OCI-LY3 (cell line): ENCODE results near the gene AKR1D1.

Experiments used
- H2AFZ ChIP-seq: fragments of 200-600, 300-600 bp; shearing (Covaris generic); 2 replicates; pipeline ENCODE4 v1.6.0; 2014; ENCODE audit warnings: antibody characterized with exemption, low read depth, low read length
- H3K27ac ChIP-seq: fragments of 200-600, 300-600 bp; sonication (generic); 2 replicates; pipeline ENCODE4 v1.5.1; 2014; ENCODE audit warnings: mild to moderate bottlenecking, low read length, moderate library complexity, mixed read lengths
- H3K27me3 ChIP-seq: fragments of 200-600, 300-600 bp; sonication (generic); 2 replicates; pipeline ENCODE4 v1.6.1; 2014; ENCODE audit warnings: low read depth, low read length, mixed read lengths
- H3K36me3 ChIP-seq: fragments of 200-600, 300-600 bp; sonication (generic); replicated peaks from 2 replicates; pipeline ENCODE3; 2014; ENCODE audit warnings: low read depth, low read length, mixed read lengths
- H3K4me1 ChIP-seq: fragments of 300-600, 200-600 bp; sonication (generic); 2 replicates; pipeline ENCODE4 v1.6.1; 2014; ENCODE audit warnings: low read length, mixed read lengths
- H3K4me2 ChIP-seq: fragments of 200-600, 300-600 bp; sonication (generic); 2 replicates; pipeline ENCODE4 v1.6.1; 2014; ENCODE audit warnings: low read length, mixed read lengths
- H3K4me3 ChIP-seq: fragments of 300-600, 200-600 bp; sonication (generic); 2 replicates; pipeline ENCODE4 v1.5.1; 2014; ENCODE audit warnings: antibody characterized with exemption, mild to moderate bottlenecking, low read length, moderate library complexity
- H3K79me2 ChIP-seq: fragments of 300-600, 200-600 bp; shearing (Covaris generic); 2 replicates; pipeline ENCODE4 v1.6.1; 2014; ENCODE audit warnings: mild to moderate bottlenecking, low read length, mixed read lengths
- H3K9ac ChIP-seq: fragments of 300-600, 200-600 bp; shearing (Covaris generic); 2 replicates; pipeline ENCODE4 v1.6.0; 2014; ENCODE audit warnings: mild to moderate bottlenecking, low read length, moderate library complexity
- H3K9me3 ChIP-seq: fragments of 200-600, 300-600 bp; shearing (Covaris generic); 2 replicates; pipeline ENCODE4 v1.6.1; 2014; ENCODE audit warnings: low read length, mixed read lengths; ENCODE audit not compliant: insufficient read depth
- H4K20me1 ChIP-seq: fragments of 200-600, 300-600 bp; sonication (generic); 2 replicates; pipeline ENCODE4 v1.6.1; 2016; ENCODE audit warnings: low read length, mixed read lengths; ENCODE audit not compliant: insufficient read depth
- EZH2phosphoT487 ChIP-seq: fragments of 200-600 bp; shearing (Covaris generic); IDR thresholded peaks from 2 replicates; pipeline ENCODE4 v1.6.1; 2018; ENCODE audit warnings: antibody characterized with exemption, mixed run types, low read depth
- TF ChIP-seq, protein P1 (sequence below): fragments of 200-600, 300-600 bp; sonication (generic); IDR thresholded peaks from 2 replicates; pipeline ENCODE4 v1.5.1; 2014; ENCODE audit warnings: antibody characterized with exemption, low read length, low read depth

The AKR1D1 gene

DNA sequence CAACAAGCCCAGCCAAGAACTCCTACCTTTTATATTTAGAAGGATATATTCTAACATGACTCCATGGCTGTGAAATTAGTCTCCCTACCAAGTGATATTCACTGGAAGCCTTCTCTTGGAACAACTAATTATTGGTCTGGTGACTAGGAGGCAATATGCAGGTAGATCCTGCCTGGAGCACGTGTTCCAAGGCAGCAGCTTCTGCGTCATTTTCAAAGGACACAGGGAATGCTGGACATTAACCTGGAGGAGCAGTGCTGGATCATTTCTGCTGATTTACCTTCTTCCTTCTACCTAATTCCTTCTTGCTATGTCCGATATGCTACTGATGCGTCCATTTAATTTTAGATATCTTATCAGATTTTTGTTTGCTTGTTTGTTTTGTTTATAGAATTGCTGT lies 5.6 kb downstream of the AKR1D1 start:
- no peak overlapping the region for H3K4me3 ChIP-seq
- no peaks in the 10 kb centered on the region for H3K27me3 ChIP-seq
- no peaks in the 10 kb centered on the region for H4K20me1 ChIP-seq
- H3K36me3 ChIP-seq: no peaks in the 10 kb centered on the region
- peaks cover 7% of the 10 kb centered on the region for H3K4me1 ChIP-seq
- no peak overlapping the region for H3K4me2 ChIP-seq
- TF ChIP-seq, protein P1, sequence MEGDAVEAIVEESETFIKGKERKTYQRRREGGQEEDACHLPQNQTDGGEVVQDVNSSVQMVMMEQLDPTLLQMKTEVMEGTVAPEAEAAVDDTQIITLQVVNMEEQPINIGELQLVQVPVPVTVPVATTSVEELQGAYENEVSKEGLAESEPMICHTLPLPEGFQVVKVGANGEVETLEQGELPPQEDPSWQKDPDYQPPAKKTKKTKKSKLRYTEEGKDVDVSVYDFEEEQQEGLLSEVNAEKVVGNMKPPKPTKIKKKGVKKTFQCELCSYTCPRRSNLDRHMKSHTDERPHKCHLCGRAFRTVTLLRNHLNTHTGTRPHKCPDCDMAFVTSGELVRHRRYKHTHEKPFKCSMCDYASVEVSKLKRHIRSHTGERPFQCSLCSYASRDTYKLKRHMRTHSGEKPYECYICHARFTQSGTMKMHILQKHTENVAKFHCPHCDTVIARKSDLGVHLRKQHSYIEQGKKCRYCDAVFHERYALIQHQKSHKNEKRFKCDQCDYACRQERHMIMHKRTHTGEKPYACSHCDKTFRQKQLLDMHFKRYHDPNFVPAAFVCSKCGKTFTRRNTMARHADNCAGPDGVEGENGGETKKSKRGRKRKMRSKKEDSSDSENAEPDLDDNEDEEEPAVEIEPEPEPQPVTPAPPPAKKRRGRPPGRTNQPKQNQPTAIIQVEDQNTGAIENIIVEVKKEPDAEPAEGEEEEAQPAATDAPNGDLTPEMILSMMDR: no peak
- TF ChIP-seq EZH2phosphoT487: no peak
- H3K27ac ChIP-seq: no peak overlapping the region
- H3K9ac ChIP-seq: no peak overlapping the region
- no peak overlapping the region for H2AFZ ChIP-seq
- H3K79me2 ChIP-seq: no peaks in the 10 kb centered on the region
- no peaks in the 10 kb centered on the region; the same call in 1 of the 2 replicates for H3K9me3 ChIP-seq

DNA sequence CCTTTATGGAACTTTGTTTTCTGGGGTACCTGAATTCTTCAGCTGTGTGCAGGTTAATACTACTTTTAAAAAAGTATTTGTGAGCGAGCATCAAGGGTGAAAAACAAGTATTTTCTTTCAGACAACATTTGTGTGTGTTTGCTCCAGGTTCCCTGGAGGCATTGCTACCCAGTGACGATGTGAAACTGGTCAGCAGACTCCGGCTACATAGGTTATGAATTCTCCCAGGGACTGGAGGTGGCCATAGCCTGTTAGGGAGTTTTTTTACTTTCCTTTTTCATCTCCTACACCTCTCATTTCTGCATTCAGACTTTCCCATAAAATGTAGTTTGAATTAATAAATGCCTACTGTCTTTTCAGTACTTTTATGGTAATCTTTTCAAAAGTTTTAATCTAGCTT lies 7.6 kb downstream of the AKR1D1 start:
- H3K4me3 ChIP-seq: no peak overlapping the region
- H3K79me2 ChIP-seq: no peaks in the 10 kb centered on the region
- H3K4me1 ChIP-seq: peaks cover 7% of the 10 kb centered on the region
- no peaks in the 10 kb centered on the region for H4K20me1 ChIP-seq
- TF ChIP-seq EZH2phosphoT487: no peak
- H3K27ac ChIP-seq: no peak overlapping the region
- H3K36me3 ChIP-seq: no peaks in the 10 kb centered on the region
- no peak overlapping the region for H3K9ac ChIP-seq
- no peaks in the 10 kb centered on the region for H3K27me3 ChIP-seq
- H3K9me3 ChIP-seq: no peaks in the 10 kb centered on the region
- no peak overlapping the region for H2AFZ ChIP-seq
- H3K4me2 ChIP-seq: no peak overlapping the region

DNA sequence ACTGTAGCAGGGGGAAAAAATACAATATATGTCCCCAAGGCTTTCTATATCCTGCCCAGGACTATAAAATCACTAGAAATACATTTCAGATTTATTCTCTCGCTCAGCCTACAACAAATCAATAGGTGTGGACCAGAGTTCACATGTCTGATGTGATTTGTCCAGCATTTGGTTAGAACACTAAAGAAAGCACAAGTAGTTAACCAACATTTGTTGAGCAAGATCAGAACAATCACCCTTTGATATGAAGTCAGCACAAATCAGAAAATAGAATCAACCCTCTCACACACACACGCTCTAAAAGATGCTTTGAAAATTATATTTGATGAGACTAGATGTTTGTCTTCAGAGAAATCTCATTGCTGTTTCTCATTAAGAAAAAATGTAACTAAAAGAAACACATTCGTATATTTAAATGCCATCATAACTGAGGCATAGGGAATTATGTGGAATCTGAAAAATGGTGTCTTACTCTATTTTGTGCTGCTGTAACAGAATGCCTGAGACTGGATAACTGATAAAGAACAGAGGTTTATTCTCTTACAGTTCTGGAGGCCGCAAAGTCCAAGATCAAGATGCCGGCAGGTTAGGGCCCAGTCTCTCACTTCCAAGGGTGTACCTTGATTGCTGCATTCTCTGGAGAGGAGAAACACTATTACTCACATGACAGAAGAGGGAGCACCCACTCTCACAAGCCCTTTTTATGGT lies 10.5 kb downstream of the AKR1D1 start:
- H2AFZ ChIP-seq: no peak overlapping the region
- no peak overlapping the region for H3K27ac ChIP-seq
- no peak overlapping the region for H3K4me2 ChIP-seq
- no peaks in the 10 kb centered on the region for H4K20me1 ChIP-seq
- H3K4me1 ChIP-seq: peaks cover 7% of the 10 kb centered on the region
- no peaks in the 10 kb centered on the region for H3K27me3 ChIP-seq
- no peak for TF ChIP-seq EZH2phosphoT487
- TF ChIP-seq, protein P1: no peak
- H3K9me3 ChIP-seq: no peaks in the 10 kb centered on the region
- H3K79me2 ChIP-seq: no peaks in the 10 kb centered on the region
- no peak overlapping the region for H3K4me3 ChIP-seq
- no peaks in the 10 kb centered on the region for H3K36me3 ChIP-seq
- no peak overlapping the region for H3K9ac ChIP-seq

DNA sequence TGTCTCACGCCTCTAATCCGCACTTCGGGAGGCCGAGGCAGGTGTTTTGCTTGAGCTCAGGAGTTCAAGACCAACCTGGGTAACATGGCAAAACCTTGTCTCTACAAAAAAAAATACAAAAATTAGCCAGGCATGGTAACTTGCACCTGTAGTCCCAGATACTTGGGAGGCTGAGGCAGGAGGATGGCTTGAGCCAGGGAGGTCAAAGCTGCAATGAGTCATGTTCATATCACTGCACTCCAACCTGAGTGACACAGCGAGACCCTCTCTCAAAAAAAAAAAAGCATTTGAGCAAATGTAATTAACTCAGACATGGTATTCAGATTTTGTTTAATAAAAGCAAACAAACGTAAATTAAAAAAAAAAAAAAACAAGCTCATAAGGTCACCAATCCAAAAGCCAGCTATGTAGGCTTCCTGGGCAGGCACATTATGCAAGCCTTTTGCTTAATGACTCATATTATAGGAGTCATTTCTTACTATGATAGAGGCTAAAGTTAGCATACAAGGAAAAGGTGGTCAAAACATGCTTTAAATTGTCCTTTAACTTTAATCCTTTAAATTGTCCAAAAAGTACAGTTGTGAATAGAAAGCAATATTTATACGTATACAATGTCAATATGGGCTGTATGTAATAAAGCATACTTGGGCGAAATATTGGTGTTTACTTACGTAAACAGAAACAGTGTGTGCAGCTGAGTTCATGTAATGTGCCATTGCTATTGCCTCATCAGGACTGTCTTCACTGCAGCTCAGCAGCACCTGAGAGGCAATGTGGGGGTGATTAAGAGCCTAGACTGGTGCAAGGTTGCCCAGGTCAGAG lies 13.0 kb downstream of the AKR1D1 start:
- Histone ChIP-seq H3K27me3 (no peaks in the 10 kb centered on the region), H3K4me3 (no peak overlapping the region), H3K36me3 (no peaks in the 10 kb centered on the region), H4K20me1 (no peaks in the 10 kb centered on the region), H3K4me1 (peaks cover 7% of the 10 kb centered on the region), H3K4me2 (no peak overlapping the region), H3K9ac (no peak overlapping the region), H2AFZ (no peak overlapping the region), H3K27ac (no peak overlapping the region), H3K9me3 (no peaks in the 10 kb centered on the region), H3K79me2 (no peaks in the 10 kb centered on the region)
- TF ChIP-seq EZH2phosphoT487: no peak
- TF ChIP-seq, protein P1: no peak
